ENCODE results near the gene HSFX1.
"Not testable (repeated sequence)": the region's sequence is repeated elsewhere in the genome, so short reads cannot be mapped to it uniquely, and the experiment has no call there.

The HSFX1 gene, protein sequence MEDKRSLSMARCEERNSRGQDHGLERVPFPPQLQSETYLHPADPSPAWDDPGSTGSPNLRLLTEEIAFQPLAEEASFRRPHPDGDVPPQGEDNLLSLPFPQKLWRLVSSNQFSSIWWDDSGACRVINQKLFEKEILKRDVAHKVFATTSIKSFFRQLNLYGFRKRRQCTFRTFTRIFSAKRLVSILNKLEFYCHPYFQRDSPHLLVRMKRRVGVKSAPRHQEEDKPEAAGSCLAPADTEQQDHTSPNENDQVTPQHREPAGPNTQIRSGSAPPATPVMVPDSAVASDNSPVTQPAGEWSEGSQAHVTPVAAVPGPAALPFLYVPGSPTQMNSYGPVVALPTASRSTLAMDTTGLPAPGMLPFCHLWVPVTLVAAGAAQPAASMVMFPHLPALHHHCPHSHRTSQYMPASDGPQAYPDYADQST

DNA sequence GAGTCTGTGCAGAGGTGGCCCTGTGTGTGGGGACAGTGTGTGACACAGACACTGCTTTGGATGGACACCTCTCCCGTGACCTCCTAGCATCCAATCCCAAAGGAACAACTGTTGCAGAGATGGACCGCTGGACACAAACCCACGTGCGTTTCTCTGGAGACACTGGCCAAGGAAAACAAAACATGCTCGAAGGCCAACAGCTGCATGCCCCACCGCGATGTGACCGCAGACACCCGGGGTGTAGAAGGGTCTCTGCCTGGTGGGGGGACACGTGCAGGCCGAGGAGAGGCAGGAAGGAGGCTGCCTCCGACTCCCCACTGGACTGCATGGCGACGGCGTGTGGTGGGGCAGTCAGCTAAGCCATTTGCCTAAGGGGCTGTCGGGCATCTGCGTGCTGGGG lies at the start of gene HSFX1:
TSS of gene HSFX1 (plus strand) at position 301 of the 400 bp plus-strand sequence. CDS start 614 bp downstream, outside the sequence.
- not testable (repeated sequence) for DNase-seq (ENCODE audit: low read depth in 2 of 2)

DNA sequence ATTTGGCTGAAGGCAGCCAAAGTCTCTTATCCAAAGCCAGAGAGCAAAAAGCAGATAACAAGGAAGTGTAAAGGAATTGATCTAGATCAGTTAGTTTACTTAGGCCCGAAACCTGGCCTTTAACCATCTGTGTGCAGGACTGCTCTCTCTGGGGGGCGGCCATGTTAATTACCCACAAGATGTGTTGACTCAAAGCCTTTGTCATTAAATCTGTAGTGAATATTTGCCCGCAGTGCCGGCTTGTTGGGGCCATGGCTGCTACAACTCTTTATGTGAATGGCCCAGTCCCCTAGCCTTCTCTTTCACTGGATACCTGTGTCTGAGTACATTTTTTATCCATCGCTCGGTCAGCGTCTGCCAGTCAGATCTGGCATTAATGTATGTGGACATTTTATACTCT lies 46.6 kb upstream of the HSFX1 start:
- not testable (repeated sequence) for DNase-seq (ENCODE audit: low read depth in 2 of 2)

DNA sequence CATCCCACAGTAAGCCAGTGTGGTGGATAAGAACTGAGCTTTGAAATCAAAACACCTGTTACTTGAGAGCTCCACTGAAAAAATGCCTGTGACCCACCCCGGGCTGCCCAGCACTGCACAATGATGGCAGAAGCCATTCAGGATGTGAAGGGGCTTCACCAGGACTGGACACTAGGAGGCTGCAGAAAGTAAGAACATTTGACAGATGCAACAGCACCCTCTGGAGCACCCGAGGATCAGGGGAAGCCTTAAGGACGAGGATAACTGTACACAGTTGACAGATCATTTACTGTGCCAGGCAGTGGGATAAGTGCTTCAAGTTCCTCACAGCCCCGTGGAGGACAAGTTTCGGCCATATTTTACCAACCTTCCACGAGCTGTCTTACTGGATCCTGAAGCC lies 31.6 kb upstream of the HSFX1 start:
- not testable (repeated sequence) for DNase-seq (ENCODE audit: low read depth in 2 of 2)

DNA sequence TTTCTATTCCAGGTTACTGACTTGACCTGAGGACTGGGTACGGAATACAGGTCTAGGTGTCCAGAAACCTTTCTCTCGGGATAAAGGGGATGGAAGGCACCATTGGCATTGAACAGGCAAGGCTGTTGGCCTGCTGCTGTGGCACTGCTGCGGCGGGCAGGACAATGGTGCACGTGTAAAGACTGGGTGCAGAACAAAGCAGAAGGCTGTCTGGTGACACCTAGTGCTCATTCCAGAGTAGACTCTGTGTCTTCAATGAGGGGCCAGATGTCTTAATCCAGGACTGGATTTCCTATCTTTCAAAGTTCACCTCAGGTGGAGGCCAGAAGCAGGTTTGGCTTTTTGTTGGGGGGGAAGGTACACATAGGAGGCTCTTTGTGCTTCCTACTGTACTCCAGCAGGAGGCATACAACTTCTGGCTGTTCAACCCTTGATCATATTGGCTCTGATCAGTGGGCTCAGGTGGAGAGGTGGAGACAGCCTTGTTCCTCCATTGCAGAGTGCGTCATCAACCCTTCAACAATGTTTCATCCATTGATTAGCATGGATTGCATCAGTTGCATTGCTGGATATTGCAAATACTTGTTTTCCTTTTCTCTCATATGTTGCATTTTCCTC lies 27.4 kb upstream of the HSFX1 start:
- DNase-seq (ENCODE audit: low read depth in 2 of 2), result not testable (repeated sequence)

DNA sequence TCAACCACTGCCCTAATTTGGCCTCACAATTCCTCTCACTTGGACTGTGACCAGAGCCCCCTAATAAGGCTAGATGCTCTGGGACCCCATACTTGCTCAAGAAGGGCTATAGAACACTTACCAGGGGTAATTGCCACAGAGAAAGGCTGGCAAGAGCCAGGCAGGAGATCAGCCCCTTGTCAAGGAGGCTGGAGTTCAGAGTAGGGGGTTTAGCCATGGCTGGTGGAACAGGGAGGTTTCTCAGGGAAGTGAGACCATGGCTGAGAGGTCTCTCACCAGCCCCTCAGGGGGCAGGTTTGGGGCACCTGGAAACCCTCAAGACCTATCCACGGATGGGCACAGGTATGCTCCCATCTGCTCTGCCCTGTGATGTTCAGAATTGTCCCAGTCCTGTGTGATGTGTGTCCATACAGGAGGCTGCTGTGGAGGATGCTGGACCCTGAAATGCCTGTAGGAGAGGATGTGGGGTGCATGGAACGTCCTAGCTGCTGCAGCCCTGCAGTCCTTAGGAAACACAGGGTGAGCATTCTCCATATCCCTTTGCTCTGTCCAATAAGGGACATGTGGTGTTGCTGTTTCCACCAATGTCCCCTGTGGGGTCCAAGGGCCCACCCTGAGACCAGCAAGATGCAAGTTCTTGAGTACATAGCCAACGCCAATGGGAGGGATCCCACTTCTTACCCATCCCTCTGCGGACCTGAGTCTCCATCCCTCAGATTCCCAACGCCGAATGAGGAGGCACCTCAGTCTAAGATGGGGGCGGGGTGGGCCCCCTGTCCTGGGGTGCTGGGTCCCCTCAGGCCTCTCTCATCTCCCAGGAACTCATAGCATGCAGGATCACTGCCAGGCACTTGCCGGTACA lies 16.4 kb upstream of the HSFX1 start:
- DNase-seq (ENCODE audit: low read depth in 2 of 2), result no peak

DNA sequence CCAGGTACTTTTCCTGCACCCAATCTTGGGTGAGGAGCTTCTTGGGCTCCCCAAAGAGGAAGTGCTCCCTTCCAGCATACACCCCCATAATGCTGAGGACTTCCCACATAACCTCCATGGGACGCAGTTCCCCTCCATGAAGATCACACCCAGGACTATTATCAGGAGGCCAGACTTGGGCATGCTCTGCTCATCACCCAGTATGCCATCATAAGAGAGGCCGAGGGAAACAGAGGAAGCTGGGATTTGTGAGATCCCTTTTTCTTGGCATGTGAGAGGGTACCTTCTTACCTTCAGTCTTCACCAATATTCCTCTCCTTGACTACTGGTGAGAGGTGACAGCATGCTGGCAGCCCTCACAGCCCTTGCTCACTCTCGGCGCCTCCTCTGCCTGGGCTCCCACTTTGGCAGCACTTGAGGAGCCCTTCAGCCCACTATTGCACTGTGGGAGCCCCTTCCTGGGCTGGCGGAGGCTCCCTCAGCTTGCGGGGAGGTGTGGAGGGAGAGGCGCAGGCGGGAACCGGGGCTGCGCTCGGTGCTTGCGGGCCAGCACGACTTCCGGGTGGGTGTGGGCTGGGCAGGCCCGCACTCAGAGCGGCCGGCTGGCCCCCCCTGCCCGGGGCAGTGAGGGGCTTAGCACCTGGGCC lies 15.7 kb upstream of the HSFX1 start:
- no peak for DNase-seq (ENCODE audit: low read depth in 2 of 2)

DNA sequence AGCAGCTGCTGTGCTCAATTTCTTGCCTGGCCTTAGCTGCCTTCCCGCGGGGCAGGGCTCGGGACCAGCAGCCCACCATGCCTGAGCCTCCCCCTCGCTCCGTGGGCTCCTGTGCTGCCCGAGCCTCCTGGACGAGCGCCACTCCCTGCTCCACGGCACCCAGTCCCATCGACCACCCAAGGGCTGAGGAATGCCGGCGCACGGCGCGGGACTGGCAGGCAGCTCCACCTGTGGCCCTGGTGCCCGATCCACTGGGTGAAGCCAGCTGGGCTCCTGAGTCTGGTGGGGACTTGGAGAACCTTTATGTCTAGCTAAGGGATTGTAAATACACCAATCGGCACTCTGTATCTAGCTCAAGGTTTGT lies 15.2 kb upstream of the HSFX1 start:
- not testable (repeated sequence) for DNase-seq (ENCODE audit: low read depth in 2 of 2)

DNA sequence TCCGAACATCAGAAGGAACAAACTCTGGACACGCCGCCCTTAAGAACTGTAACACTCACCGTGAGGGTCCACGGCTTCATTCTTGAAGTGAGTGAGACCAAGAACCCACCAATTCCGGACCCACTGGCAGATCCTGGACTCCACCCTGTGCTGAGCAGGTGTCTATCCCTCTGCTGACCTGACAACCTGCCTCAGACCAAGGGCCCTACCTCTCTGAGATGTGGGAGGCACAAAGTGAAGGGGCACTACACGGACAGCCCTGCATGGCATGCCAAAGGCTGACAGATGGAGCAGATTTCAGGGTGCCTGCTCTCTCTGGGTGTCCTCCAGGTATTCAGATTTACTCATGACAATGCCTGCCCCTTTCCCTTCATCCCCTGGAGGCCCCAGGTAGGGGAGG lies 14.0 kb upstream of the HSFX1 start:
- DNase-seq (ENCODE audit: low read depth in 2 of 2), result no peak

DNA sequence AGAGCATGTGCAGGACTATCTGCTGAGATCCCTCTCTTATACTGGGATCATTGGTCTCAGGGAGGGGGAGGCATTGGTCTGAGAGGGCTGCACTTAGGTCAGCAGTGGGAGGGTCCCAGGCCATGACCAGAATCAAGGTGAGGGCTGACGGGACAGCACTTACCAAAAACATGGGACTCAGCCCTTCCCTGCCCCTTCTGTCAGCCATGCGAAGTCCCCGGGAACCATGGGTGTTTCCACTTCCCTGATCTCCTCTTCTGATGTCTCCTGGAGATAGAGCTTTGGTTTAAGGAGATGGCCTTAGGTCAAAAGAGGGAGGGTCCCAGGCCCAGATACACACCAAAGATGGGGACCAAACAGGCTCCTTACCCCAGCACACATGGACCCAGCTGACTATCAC lies 12.9 kb upstream of the HSFX1 start:
- DNase-seq (ENCODE audit: low read depth in 2 of 2), result no peak

DNA sequence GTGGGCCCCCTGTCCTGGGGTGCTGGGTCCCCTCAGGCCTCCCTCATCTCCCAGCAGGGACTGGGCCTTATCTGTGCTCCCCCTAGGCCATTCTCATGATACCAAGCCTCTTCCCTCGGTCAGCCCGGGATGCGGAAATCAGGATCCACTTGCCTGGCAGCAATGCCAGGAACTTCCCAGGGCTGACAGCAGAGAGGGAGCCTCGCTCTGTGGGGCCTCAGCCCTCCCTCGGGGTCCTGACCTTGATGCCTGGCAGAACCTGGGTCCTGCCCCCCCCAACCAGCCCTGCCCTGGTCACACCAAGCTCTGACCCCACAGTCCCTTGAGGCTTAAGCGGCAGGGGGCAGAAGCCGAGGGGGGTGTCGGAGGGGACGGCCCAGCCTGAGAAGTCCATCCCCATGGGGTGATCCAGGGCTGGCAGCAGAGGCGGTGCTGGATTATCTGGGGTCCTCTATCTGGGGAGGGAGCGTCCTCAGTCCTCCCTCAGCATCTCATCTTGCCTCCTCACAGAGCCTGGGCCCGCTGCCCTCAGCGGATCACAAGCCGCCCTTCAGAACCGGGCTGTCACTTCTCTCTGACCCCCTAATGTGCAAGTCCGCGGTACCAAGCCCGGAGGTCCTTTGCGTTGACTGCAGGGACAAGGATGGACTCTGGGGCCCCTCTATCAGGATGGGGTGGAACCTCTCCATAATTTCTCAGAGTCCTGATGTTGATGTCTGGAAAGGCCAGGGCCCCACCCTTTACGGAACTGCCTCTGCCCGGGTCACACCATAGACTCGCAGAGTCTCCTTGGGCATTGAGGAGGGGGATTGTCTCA lies 11.8 kb upstream of the HSFX1 start:
- DNase-seq (ENCODE audit: low read depth in 2 of 2), result not testable (repeated sequence)

DNA sequence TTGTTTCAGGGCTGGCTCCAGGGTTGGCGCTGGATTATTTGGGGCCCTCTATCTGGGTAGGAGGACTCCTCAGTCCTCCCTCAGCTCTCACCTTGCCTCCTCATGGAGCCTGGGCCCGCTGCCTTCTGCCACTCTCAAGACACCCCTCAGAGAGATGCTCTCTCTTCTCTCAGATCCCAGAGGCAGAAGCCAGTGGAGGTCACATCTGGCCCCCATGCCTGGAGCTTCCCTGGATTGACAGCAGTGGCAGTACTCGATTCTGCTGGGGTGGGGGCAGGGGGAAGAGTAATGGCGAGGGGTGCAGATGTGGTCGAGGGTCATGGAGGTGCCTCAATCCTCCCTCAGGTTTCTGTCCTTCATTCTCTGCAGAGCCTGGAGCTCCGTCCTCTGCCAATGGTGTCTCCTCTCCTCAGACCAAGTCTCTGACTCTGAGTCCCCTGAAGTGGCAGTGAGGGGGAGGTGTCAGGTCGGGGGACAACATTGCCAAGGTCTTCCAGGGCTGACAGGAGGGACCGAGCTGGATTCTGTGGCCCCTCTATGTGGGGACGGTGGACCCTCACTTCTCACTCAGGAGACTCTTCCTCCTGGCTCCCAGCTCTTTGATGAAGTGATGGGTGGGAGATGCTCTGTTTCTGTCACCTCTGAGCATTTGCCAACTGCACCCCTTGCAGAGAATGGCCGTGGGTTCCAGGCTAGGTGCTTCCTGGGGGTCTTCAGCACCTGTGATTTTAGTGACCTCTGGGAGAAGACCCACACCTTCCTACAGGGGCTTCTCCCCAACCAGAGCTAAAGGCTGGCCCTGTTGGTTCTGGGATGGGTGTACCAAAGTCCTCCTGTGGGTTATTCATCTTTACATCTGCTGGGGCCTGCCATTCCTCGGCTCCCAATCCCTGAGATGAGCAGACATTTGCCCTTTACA lies 10.9 kb upstream of the HSFX1 start:
- DNase-seq (ENCODE audit: low read depth in 2 of 2), result no peak

DNA sequence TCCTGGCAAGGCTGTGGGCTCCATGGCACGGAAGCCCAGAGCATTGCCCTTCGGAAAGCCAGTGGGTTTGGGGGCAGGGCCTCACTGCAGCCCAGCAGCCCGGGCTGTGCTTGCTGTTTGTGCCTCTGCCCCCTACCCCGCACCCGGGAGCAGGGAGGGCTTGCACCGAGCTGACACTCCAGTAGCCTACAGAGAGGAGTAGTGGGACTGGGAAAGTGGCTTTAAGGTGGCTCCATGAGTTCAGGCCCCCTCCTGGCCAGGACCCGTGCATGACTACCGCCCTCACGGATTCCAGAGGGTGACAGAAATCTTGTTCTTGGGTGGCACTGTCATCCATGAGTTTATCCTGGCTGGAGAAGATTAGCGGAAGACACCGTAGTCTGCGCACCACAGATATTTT lies 3.5 kb upstream of the HSFX1 start:
- DNase-seq (ENCODE audit: low read depth in 2 of 2), result not testable (repeated sequence)

DNA sequence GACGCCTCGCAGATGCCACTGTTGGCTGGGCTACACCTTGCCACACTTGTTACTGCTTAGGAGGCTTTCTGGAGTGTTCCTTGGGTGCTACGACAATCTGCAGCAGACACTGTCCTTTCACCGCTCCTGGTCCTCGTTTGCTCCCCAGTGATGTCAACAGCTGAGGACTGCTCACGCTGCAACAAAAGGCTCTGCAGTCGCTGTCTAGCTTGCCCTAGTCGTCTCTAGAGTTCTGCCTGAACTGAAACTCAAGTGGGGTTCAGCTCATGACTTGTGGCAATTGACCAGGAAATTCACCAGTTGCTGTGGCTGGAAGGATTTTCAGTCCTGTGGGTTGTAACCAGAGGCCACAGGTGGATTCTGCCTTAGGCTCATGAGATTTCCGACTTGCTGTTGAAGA lies 842 bp upstream of the HSFX1 start:
- not testable (repeated sequence) for DNase-seq (ENCODE audit: low read depth in 2 of 2)

DNA sequence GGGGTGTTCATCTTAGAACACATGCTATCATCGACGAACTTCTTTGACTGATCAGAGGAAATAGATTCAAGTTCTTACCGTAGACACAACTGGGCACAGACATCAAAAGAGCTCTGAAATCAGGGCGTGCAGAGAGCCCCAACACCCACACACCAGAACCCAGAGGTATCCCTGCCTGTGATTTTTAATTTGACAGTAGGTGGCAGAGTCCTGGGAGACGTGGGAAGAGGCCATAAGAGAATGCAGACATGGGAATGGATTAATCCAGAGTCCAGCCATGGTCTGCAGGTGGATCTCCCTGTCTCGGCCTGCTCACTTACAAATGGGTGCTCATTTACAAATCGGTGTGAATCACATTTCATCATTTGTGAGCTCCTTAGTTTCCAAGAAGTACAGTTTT lies 4.1 kb downstream of the HSFX1 start:
- DNase-seq (ENCODE audit: low read depth in 2 of 2), result not testable (repeated sequence)

DNA sequence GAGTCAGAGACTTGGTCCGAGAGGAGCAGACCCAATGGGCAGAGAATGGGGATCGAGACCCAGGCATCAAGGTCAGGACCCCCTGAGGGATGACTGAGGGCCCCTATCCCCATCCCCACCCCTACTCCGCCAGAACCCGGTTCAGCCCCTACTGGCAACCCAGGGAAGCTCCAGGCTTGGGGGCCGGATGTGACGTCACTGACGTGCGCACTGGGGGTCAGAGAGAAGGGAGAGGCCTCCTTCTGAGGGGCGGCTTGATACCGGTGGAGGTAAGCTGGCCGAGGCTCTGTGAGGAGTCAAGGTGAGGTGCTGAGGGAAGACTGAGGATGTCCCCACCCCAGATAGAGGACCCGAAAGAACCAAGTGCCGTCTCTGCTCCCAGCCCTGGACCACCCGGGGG lies 7.9 kb downstream of the HSFX1 start, which contains the start of gene MAGEA9:
TSS of gene MAGEA9 (plus strand) at position 204 of the 400 bp plus-strand sequence. CDS start 4,281 bp downstream, outside the sequence.
- not testable (repeated sequence) for DNase-seq (ENCODE audit: low read depth in 2 of 2)

DNA sequence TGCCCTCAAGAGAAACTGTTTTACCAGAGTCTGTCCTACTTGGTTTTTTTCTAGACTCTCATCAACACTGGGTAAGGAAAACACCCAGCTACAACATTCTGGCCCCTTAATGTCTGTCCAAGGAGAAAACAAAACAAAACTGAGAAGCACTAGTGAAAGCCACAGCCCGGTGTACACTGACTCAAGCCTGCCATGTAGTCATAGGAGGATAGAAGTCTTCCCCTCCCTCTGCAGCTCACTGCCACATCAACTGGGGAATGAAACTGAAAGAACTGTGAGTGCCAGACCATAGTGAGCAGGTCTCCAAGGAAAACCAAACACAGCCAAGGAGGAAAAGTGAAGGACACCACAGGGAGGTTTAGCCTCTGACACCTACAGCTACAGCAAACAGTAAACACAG lies 21.7 kb downstream of the HSFX1 start:
- not testable (repeated sequence) for DNase-seq (ENCODE audit: low read depth in 2 of 2)

DNA sequence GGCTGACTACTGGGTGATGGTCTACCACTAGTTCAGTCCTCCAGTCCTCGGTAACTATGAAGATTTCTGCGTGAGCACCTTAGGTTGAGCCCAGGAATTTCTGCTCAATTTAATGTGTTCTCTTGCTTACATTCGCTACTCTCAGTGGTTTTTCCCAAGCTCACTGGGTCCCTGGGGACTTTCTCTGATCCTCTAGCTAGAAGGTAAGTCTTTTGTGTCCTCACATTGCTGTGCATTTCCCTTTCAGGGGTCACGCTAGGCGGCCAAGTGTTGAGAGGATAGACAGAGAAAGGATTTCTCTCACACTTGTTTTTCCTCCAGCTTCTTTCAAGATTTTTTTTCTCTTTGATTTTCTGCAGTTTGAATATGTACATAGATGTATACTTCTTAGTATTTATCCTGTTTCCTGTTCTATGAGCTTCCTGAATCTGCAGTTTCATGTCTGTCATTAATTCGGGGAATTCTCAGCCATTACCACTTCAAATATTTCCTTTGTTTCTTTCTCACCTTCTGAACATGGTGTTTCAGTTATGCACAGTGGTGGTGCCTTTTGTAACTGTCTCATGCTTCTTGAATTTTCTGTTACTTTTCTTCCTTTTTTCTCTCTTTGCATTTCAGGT lies 25.3 kb downstream of the HSFX1 start:
- DNase-seq (ENCODE audit: low read depth in 2 of 2), result no peak

DNA sequence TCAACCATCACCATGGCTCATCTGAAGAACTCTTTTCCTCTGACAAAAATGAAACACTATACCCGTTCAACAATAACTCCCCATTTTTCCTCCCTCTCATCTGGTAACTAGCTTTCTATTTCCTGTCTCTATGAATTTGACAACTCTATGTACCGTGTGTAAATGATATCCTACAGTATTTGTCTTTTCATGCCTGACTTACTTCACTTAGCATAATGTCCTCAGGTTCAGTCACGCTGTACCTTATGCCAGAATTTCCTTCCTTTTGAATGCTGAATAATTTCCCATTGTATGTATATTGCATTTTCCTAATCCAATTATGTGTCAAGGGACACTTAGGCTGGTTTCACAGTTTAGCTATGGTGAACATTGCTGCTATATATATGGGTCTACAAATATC lies 26.1 kb downstream of the HSFX1 start:
- no peak for DNase-seq (ENCODE audit: low read depth in 2 of 2)

DNA sequence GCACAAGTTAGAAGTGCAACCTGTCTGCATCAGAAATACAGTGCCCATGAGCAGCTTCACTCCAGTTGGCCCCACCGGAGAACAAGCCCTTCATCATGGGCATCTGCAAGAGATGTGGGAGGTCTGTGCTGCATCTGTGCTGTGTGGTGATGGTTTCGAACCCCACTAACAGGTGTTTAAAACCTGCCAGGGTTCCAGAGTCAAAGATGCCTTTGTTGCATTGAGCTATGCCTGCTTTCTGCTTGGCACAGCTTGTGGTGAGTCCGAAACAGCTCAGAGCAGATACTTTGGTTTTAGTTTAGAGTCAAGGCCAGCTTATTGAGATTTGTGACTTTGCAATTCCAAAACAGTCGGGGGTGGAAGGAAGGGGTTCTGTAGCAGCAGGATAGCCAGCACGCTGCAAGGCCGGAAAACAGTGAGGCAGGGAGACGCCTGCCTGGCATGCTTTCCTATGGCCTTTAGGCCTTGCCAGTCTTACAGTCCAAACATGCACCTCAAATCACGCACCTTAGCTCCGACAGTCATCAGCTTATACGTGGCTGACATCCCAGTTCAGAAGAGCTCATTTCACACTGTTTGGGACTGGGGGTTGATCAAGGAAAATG lies 29.7 kb downstream of the HSFX1 start:
- no peak for DNase-seq (ENCODE audit: low read depth in 2 of 2)
